Psoas muscle (tissue), 8 donors: ENCODE data around the gene SPATA31D4. TPM values are rescaled to one million over a fixed set of nuclear protein-coding genes. Genes with fewer than 3 reads are reported as not detected.

Experiments
- ATAC-seq, 4 donors: fragments of 200-7000 bp; cut with Tn5 transposase; one replicate each; pipeline ENCODE4 v1.9.1; 2020; ENCODE audit warnings: moderate library complexity in 3 of 4, mild to moderate bottlenecking in 2 of 4
- DNase-seq, 2 donors: peaks; one replicate each; pipeline ENCODE4 v3.0.0-alpha.2; 2020
- H3K27ac ChIP-seq: fragments of 200-600 bp; one replicate; pipeline ENCODE4 v1.8.0; 2022
- H3K27me3 ChIP-seq, 3 donors: fragments of 200-600 bp in 1 of 3; one replicate each; pipeline versions ENCODE4 v1.6.1 to v1.8.0; 2013 to 2022; ENCODE audit warnings: low read length in 2 of 3, mild to moderate bottlenecking in 2 of 3, moderate library complexity in 1 of 3; ENCODE audit not compliant: insufficient read depth in 3 of 3
- H3K36me3 ChIP-seq, 2 donors: fragments of 200-600 bp in 1 of 2; one replicate each; pipeline versions ENCODE4 v1.6.1 to v1.8.0; 2013 to 2022; ENCODE audit warnings: low read depth in 1 of 2, mild to moderate bottlenecking in 1 of 2, moderate library complexity in 1 of 2; ENCODE audit not compliant: insufficient read depth in 1 of 2
- H3K4me1 ChIP-seq: fragments of 200-600 bp; one replicate; pipeline ENCODE4 v1.8.0; 2022
- H3K4me3 ChIP-seq: fragments of 200-600 bp; one replicate; pipeline ENCODE4 v1.8.0; 2022; ENCODE audit warnings: mild to moderate bottlenecking
- H3K9me3 ChIP-seq: fragments of 200-600 bp; one replicate; pipeline ENCODE4 v1.8.0; 2022
- WGBS, 3 donors: extraction: QIAGEN DNeasy Blood & Tissue Kit; methylation state at CpG; one replicate each; pipeline versions ENCODE4 v1.1.6 to v1.1.7; 2013; 5-methylcytosine and 5-hydroxymethylcytosine counted together
- intact Hi-C, 2 donors: fragments of 100-400 bp; cut with DNase I; formaldehyde crosslinking; loops; one replicate each; pipeline versions ENCODE4 v1.11.0 to v1.14.2; 2022
- polyA plus RNA-seq, 3 donors: library from polyadenylated mRNA; stranded (reverse); fragments of 200-250 nt; gene quantifications; one replicate each; pipeline ENCODE4 v1.2.3, GENCODE V29; 2013
- total RNA-seq, 4 donors: library from RNA; stranded (reverse); fragmentation: NEBNext Ultra II Directional in 2 of 4; extraction: Animal tissue kit (Norgen Biotek cat#: 25700) in 2 of 4; gene quantifications; one replicate each; pipeline versions ENCODE4 v1.2.1 to v1.2.4, GENCODE V29; 2021 to 2023
- TF ChIP-seq, protein P1 (sequence below): fragments of 200-600 bp; IDR thresholded peaks from one replicate; pipeline ENCODE4 v1.8.0; 2022; ENCODE audit warnings: antibody characterized with exemption
- donor health status: healthy with polysubstance abuse.
- donor health status: DM: no; HTN: no; CAD: no; lungs with moderate emphysema.
- donor health status: Bipolar disorder and iron deficiency.
- donor health status: healthy.
- donor health status: DM: yes; HTN: yes; CAD: no.
- donor health status: DM: no; HTN: no; CAD: no.
- donor health status: DM: no; HTN: no; CAD: no.
- donor health status: DM: yes; HTN: yes; CAD: no.

SPATA31D4 gene
- total and polyA plus RNA-seq, 7 donors = not detected

DNA sequence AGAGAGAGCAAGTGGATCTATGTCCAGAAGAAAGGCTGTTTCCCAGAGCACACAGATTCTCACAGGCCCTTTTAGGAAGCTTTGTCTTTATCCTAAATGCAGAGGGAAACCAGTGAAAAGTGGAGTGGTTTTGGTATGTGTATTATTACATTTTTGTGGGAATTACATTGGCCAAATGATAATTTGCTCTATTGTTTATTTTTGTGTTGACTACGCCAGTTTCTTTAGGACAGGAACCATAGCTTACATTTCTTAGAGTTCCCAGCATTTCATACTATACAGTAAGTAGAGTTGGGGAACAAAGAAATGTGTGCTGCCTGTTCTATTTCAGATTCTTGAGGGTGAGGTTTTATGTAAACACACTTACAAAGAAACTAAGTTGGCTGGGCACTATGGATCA, 29.4 kb upstream of the SPATA31D4 start:
- Histone ChIP-seq H3K27me3 (no peaks in the 10 kb centered on the region), H3K27ac (no peak overlapping the region), H3K36me3 (no peaks in the 10 kb centered on the region), H3K4me3 (no peak overlapping the region), H3K4me1 (no peaks in the 10 kb centered on the region), H3K9me3 (no peaks in the 10 kb centered on the region)
- WGBS, 3 donors = 94 to 100% (median 98%) methylated on average over 1 of the region's 1 CpG
- TF ChIP-seq, protein P1, sequence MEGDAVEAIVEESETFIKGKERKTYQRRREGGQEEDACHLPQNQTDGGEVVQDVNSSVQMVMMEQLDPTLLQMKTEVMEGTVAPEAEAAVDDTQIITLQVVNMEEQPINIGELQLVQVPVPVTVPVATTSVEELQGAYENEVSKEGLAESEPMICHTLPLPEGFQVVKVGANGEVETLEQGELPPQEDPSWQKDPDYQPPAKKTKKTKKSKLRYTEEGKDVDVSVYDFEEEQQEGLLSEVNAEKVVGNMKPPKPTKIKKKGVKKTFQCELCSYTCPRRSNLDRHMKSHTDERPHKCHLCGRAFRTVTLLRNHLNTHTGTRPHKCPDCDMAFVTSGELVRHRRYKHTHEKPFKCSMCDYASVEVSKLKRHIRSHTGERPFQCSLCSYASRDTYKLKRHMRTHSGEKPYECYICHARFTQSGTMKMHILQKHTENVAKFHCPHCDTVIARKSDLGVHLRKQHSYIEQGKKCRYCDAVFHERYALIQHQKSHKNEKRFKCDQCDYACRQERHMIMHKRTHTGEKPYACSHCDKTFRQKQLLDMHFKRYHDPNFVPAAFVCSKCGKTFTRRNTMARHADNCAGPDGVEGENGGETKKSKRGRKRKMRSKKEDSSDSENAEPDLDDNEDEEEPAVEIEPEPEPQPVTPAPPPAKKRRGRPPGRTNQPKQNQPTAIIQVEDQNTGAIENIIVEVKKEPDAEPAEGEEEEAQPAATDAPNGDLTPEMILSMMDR = no peak
- ATAC-seq = no peak
- no peak for DNase-seq
- intact Hi-C loops = no loop called here

DNA sequence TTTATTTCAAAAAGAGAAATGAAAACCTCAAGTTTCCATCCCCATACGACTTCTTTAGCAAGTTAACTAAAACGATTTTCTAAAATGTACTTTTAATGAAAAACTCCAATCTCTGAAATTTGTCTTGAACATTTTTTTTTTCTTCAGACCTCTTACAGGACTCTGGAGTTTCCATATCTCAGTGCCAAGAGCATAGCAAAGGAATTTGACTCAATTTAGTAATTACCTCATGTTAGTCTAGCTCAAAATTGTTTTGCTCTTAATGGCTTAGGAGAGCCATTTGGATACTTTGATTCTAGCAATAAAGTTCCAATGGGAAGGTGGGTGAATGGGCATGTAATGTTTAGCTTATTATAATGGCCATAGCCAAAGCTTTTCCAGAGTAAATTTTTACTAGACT, 26.0 kb upstream of the SPATA31D4 start:
- no peak overlapping the region for H3K4me3 ChIP-seq
- DNase-seq (no peak), ATAC-seq (no peak)
- no peaks in the 10 kb centered on the region for H3K4me1 ChIP-seq
- H3K9me3 ChIP-seq = no peaks in the 10 kb centered on the region
- 80 to 91% (median 84%) methylated on average over 2 of the region's 2 CpGs for WGBS, 3 donors
- TF ChIP-seq, protein P1 = no peak
- no peaks in the 10 kb centered on the region for H3K27me3 ChIP-seq
- intact Hi-C loops = no loop called here
- no peak overlapping the region for H3K27ac ChIP-seq
- H3K36me3 ChIP-seq = no peaks in the 10 kb centered on the region

DNA sequence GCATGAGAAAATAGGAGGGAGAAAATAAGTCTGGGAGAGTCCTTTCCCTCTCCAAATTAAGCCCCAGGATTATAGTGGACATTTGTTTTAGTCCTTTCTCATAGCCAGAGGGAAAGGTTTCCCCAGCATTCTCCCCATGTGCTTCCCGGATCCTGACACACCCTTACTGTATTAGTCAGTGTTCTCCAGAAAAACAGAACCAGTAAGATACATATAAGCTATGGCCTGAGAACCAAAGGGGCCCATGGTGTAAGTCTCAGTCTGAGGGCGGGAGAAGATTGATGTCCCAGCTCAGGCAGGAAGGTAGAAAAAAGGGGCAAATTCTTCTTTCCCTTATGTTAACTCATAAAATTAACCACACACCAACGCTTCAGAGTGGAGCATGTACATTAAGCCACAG, 25.6 kb upstream of the SPATA31D4 start:
- no peak for DNase-seq
- 76 to 90% (median 88%) methylated on average over 3 of the region's 3 CpGs for WGBS, 3 donors
- H3K9me3 ChIP-seq = no peaks in the 10 kb centered on the region
- no peaks in the 10 kb centered on the region for H3K4me1 ChIP-seq
- no peak for ATAC-seq
- TF ChIP-seq, protein P1 = no peak
- H3K27ac ChIP-seq = no peak overlapping the region
- H3K36me3 ChIP-seq = no peaks in the 10 kb centered on the region
- H3K27me3 ChIP-seq = no peaks in the 10 kb centered on the region
- intact Hi-C loops = no loop called here
- H3K4me3 ChIP-seq = no peak overlapping the region

DNA sequence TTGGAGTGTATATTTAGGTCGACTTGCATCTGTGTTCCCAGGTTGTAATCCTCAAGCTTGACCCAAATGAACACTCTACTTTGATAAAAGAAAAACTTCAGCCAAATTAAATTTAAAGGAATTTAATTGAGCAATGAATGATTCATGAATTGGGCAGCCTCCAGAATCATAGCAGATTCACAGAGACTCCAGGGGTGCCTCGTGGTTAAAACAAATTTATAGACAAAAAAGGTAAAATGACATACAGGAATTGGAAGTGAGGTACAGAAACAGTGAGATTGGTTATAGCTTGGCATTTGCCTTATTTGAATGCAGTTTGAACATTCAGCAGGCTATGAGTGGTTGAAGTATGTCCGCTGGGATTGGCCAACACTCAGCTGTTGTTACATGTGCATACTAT, 21.6 kb upstream of the SPATA31D4 start:
- Histone ChIP-seq H3K27ac (no peak overlapping the region), H3K4me1 (no peaks in the 10 kb centered on the region), H3K27me3 (no peaks in the 10 kb centered on the region), H3K36me3 (no peaks in the 10 kb centered on the region), H3K9me3 (no peaks in the 10 kb centered on the region), H3K4me3 (no peak overlapping the region)
- DNase-seq (no peak), ATAC-seq (no peak)
- intact Hi-C loops = no loop called here
- WGBS, 3 donors = 78 to 91% (median 87%) methylated on average over 3 of the region's 3 CpGs
- TF ChIP-seq, protein P1 = no peak

DNA sequence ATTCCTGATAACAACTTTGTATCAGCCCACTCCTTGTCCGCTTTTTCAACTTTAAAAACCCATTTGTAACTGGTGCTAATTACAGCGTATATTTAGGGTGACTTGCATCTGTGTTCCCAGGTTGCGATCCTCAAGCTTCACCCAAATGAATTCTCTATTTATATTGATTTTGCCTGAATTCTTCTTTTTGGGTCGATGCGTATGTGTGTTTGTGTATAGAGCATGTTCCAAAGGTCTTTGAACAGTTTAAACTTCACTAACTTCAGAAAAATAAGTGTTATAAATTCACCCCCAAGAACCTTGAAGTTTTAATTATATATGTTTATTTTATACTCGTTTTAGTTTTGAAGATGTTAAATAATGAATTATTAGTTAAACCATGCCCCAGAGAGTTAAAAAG, 16.1 kb upstream of the SPATA31D4 start:
- ATAC-seq (no peak), DNase-seq (no peak)
- TF ChIP-seq, protein P1 = no peak
- Histone ChIP-seq H3K36me3 (no peaks in the 10 kb centered on the region), H3K4me3 (no peak overlapping the region), H3K27ac (no peak overlapping the region), H3K27me3 (no peaks in the 10 kb centered on the region), H3K4me1 (no peaks in the 10 kb centered on the region), H3K9me3 (no peaks in the 10 kb centered on the region)
- intact Hi-C loops = no loop called here
- 92 to 95% (median 94%) methylated on average over 6 of the region's 6 CpGs for WGBS, 3 donors
